K562 (cell line): ENCODE measurements around the gene ACBD4.

ENCODE experiments used
- BRD4 ChIP-seq: fragments of 200-600 bp; sonication (generic); IDR thresholded peaks from 2 replicates; pipeline ENCODE4 v1.6.1; 2017; ENCODE audit warnings: inconsistent platforms
- EHMT2 ChIP-seq: fragments of 450-650 bp; IDR thresholded peaks from 2 replicates; pipeline ENCODE4 v1.6.1; 2018; ENCODE audit warnings: antibody characterized with exemption
- FOS ChIP-seq: IDR thresholded peaks from 3 replicates; pipeline ENCODE4 v1.6.1; 2011; ENCODE audit not compliant: insufficient read length; ENCODE audit errors: extremely low read depth
- POLR2A ChIP-seq: fragments of 450-650 bp; conservative IDR thresholded peaks from 2 replicates; pipeline ENCODE4 v1.6.1; 2016
- SIN3A ChIP-seq, 2 experiments: fragments of 150-350 bp in 1 of 2; IDR thresholded peaks; 2 replicates each; pipeline ENCODE4 v1.6.1; 2011 to 2016; ENCODE audit warnings: borderline replicate concordance in 2 of 2, low read depth in 2 of 2, low read length in 2 of 2, mild to moderate bottlenecking in 2 of 2, moderate library complexity in 2 of 2; ENCODE audit not compliant: control insufficient read depth in 1 of 2
- SPI1 ChIP-seq: IDR thresholded peaks from 2 replicates; pipeline ENCODE4 v1.6.1; 2011; ENCODE audit warnings: low read depth, low read length, control low read depth, borderline replicate concordance
- ZC3H8 ChIP-seq: fragments of 450-650 bp; IDR thresholded peaks from 2 replicates; pipeline ENCODE4 v1.6.1; 2017
- TF ChIP-seq, protein P1 (sequence below): sonication (generic); formaldehyde crosslinking; IDR thresholded peaks from 2 replicates; pipeline ENCODE4 v1.5.0; 2020; ENCODE audit warnings: missing genetic modification reagents
- TF ChIP-seq, protein P2 (sequence below), 3 experiments: IDR thresholded peaks in 2 of 3; conservative IDR thresholded peaks in 1 of 3; 2 replicates each; pipeline ENCODE4 v1.5.1; 2011 to 2012; ENCODE audit warnings: low read length in 3 of 3, mild to moderate bottlenecking in 3 of 3, control low read depth in 2 of 3, improper control_type of control experiment in 1 of 3, inconsistent platforms in 1 of 3, low read depth in 1 of 3, mixed read lengths in 1 of 3, moderate library complexity in 1 of 3; ENCODE audit not compliant: insufficient read depth in 2 of 3

DNA sequence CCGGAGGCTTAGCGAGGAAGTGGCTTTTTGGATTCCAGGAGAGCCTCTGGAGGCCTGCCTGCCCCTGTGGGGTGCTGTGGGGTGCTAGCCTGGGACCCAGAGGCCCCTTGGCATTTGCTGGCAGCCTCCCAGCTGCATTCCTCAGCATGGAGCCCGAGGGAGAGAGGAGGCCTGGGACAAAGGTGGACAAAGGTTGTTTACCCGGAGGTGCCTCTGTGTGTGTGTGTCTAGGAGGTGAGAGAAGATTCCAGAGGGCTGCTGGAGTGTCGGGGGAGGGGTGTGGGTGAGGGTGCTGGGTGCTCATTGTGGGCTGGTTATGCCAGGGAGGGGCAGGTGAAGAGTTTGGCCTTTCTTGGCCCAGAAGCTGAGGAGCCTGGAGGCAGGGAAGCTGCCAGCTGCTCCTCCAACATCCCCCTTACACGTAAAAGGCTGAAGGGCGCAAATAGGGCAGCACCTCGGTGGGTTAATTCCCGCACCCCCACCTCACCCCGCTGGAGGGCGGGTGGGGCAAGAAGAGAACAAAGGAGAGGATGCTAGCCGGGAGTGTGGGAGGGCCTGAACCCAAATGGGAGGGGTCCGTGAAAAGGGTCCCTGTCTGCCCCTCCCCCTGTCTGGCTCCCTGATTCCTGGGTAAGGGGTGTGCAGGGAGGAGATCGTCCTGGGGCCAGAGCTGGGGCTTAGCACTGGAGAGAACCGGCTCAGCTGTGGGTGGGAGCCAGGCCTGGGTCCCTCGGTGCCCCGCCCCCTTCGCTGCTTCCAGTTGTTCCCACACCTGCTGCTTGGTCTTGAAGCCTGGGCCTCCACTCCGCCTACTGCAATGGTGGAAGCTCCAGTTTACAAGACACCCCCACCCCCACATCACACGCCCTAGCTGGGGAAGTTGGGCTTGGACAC lies 36.1 kb downstream of the ACBD4 start:
- no peak for TF ChIP-seq SPI1
- no peak for TF ChIP-seq BRD4
- no peak for TF ChIP-seq FOS
- TF ChIP-seq, protein P1, sequence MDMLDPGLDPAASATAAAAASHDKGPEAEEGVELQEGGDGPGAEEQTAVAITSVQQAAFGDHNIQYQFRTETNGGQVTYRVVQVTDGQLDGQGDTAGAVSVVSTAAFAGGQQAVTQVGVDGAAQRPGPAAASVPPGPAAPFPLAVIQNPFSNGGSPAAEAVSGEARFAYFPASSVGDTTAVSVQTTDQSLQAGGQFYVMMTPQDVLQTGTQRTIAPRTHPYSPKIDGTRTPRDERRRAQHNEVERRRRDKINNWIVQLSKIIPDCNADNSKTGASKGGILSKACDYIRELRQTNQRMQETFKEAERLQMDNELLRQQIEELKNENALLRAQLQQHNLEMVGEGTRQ (CRISPR knock-in tag): no peak
- no peak for TF ChIP-seq EHMT2
- TF ChIP-seq POLR2A: no peak
- no peak for TF ChIP-seq SIN3A (IDR thresholded peaks at IDR 0.05; ENCODE audit: borderline replicate concordance in 2 of 2, control insufficient read depth in 1 of 2, low read depth in 2 of 2, low read length in 2 of 2)
- TF ChIP-seq, protein P2, sequence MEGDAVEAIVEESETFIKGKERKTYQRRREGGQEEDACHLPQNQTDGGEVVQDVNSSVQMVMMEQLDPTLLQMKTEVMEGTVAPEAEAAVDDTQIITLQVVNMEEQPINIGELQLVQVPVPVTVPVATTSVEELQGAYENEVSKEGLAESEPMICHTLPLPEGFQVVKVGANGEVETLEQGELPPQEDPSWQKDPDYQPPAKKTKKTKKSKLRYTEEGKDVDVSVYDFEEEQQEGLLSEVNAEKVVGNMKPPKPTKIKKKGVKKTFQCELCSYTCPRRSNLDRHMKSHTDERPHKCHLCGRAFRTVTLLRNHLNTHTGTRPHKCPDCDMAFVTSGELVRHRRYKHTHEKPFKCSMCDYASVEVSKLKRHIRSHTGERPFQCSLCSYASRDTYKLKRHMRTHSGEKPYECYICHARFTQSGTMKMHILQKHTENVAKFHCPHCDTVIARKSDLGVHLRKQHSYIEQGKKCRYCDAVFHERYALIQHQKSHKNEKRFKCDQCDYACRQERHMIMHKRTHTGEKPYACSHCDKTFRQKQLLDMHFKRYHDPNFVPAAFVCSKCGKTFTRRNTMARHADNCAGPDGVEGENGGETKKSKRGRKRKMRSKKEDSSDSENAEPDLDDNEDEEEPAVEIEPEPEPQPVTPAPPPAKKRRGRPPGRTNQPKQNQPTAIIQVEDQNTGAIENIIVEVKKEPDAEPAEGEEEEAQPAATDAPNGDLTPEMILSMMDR (IDR thresholded peaks at IDR 0.05 in 2 of 3, conservative IDR thresholded peaks at IDR 0.05 in 1 of 3; ENCODE audit: insufficient read depth in 2 of 3, low read depth in 1 of 3, low read length in 3 of 3): no peak
- no peak for TF ChIP-seq ZC3H8
